HL-60 (cell line): ENCODE results near the gene SLC7A6.

Source experiments
- GABPA ChIP-seq: IDR thresholded peaks from 2 replicates; pipeline ENCODE4 v1.6.1; 2012; ENCODE audit warnings: low read depth
- POLR2AphosphoS5 ChIP-seq: IDR thresholded peaks from 2 replicates; pipeline ENCODE4 v1.6.1; 2012; ENCODE audit warnings: low read depth
- SPI1 ChIP-seq: IDR thresholded peaks from 2 replicates; pipeline ENCODE4 v1.6.1; 2012; ENCODE audit warnings: low read depth, mild to moderate bottlenecking, borderline replicate concordance
- TF ChIP-seq, protein P1 (sequence below): IDR thresholded peaks from one replicate; pipeline ENCODE4 v1.5.1; 2011; ENCODE audit warnings: low read length, control low read depth, inconsistent platforms; ENCODE audit not compliant: insufficient read depth
- TF ChIP-seq, protein P2 (sequence below): IDR thresholded peaks from 2 replicates; pipeline ENCODE4 v1.6.1; 2012; ENCODE audit warnings: low read depth; ENCODE audit not compliant: insufficient replicate concordance

DNA sequence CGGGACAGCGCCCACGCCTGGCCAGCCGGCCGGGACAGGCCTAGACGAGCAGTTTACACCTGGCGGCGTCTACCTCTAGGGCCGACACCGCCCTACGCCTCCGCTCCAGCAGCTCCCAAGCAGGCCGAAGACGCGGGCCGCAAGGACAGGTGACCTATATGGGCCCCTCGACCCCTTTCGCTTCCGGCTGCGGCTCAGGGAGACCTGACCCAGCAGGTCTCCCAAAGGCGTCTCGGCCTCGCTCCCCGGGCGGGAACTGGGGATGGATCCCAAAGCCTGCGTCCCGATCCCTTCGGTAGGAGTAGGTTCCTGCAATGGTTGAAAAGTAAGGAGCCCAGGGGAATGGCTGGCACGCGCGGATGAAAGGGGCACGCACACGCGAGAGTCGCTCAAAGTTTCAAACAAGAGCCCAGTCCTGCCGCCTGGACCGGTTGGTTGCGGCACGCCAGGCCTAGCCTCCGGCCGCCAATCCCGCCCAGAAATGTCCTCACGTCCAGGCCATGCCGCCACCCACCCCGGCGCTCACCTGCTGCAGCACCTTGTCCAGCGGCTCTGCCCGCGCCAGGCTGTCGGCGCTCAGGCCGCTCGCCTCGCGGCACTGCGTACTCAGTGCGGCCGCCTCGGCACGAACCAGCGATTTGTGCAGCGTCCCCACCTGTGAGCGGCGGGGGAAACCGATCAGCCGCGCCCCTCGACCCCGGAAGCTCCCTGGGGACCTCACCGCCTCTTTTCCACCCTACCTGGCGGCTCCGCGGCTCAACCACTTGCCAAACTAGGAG, 29.0 kb upstream of the SLC7A6 start:
- TF ChIP-seq, protein P1, sequence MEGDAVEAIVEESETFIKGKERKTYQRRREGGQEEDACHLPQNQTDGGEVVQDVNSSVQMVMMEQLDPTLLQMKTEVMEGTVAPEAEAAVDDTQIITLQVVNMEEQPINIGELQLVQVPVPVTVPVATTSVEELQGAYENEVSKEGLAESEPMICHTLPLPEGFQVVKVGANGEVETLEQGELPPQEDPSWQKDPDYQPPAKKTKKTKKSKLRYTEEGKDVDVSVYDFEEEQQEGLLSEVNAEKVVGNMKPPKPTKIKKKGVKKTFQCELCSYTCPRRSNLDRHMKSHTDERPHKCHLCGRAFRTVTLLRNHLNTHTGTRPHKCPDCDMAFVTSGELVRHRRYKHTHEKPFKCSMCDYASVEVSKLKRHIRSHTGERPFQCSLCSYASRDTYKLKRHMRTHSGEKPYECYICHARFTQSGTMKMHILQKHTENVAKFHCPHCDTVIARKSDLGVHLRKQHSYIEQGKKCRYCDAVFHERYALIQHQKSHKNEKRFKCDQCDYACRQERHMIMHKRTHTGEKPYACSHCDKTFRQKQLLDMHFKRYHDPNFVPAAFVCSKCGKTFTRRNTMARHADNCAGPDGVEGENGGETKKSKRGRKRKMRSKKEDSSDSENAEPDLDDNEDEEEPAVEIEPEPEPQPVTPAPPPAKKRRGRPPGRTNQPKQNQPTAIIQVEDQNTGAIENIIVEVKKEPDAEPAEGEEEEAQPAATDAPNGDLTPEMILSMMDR: no peak
- no peak for TF ChIP-seq POLR2AphosphoS5
- TF ChIP-seq GABPA: no peak
- TF ChIP-seq SPI1: no peak
- TF ChIP-seq, protein P2, sequence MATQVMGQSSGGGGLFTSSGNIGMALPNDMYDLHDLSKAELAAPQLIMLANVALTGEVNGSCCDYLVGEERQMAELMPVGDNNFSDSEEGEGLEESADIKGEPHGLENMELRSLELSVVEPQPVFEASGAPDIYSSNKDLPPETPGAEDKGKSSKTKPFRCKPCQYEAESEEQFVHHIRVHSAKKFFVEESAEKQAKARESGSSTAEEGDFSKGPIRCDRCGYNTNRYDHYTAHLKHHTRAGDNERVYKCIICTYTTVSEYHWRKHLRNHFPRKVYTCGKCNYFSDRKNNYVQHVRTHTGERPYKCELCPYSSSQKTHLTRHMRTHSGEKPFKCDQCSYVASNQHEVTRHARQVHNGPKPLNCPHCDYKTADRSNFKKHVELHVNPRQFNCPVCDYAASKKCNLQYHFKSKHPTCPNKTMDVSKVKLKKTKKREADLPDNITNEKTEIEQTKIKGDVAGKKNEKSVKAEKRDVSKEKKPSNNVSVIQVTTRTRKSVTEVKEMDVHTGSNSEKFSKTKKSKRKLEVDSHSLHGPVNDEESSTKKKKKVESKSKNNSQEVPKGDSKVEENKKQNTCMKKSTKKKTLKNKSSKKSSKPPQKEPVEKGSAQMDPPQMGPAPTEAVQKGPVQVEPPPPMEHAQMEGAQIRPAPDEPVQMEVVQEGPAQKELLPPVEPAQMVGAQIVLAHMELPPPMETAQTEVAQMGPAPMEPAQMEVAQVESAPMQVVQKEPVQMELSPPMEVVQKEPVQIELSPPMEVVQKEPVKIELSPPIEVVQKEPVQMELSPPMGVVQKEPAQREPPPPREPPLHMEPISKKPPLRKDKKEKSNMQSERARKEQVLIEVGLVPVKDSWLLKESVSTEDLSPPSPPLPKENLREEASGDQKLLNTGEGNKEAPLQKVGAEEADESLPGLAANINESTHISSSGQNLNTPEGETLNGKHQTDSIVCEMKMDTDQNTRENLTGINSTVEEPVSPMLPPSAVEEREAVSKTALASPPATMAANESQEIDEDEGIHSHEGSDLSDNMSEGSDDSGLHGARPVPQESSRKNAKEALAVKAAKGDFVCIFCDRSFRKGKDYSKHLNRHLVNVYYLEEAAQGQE: no peak
